HG02852 (cell line): ENCODE results near the gene MAP3K13.
"Not testable (repeated sequence)": the region's sequence is repeated elsewhere in the genome, so short reads cannot be mapped to it uniquely, and the experiment has no call there.

Experiments used
- ATAC-seq: cut with Tn5 transposase; IDR thresholded peaks from one replicate; pipeline ENCODE4 v1.9.1; 2021; ENCODE audit warnings: mild to moderate bottlenecking, moderate library complexity; ENCODE audit not compliant: unreplicated experiment

Gene MAP3K13

DNA sequence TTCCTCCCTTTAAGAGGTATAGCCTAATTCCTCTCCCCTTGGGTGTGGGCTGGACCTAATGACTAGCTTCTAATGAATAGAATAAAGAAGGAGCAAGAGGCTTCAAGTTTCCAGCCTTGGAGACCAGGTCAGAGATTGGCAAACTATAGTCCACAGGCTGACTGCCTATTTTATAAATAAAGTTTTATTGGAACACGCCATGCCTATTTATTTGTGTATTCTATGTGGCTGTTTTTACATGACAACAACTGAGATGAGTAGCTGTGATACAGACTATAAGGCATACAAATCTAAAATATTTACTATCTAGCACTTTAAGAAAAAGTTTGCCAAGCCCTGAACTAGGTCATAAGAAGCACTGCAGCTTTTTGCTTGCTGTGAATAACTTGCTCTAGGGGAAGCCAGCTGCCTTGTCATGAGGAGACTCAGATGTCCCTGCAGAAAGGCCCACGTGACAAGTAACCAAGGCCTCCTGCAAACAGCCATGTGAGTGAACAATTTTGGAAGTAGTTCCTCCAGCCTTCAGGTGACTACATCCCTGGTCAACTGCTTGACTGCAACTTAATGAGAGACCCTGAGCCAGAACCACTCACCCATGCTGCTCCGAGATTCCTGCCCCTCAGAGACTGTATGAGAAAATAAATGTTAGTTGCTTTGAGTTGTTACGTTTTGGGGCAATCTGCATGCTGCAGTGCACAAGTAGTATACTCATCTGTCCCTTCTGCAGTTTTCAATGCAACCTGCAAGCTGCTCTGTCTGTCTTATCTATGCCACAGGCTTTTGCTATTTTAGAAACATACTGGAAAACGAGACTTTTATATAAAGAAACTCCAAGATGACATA is 21.1 kb upstream of the MAP3K13 start:
- no peak for ATAC-seq

DNA sequence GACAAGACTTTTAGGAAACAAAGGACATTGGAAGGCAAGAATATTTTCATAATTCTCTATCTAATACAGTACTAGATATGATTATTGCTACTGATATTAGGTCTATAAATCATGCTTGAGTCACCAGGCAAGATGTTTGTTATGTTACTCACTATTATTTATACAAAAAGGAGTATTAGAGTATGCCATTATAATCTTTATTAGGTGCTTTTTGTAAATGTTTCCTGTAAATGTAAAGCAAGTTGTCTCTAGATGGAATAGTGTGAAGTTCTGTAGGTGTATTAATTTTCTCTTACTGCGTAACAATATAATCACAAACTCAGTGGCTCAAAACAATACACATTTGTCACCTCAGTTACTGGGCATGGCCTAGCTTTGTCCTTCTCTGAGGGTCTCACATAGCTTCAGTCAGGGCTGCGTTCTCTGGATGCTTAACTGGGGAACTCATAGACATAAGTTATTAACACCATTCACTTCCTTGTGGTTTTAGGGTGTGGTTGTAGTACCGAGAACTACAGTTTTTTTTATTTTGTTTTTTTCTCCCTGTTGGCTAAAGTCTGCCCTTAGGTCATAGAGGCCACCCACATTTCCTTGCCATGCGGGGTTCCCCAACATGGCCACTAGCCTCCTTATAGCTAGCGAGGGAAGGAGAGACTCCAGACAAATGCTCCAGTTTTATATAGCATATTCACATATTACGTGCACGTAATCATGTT is 20.3 kb upstream of the MAP3K13 start:
- ATAC-seq: no peak

DNA sequence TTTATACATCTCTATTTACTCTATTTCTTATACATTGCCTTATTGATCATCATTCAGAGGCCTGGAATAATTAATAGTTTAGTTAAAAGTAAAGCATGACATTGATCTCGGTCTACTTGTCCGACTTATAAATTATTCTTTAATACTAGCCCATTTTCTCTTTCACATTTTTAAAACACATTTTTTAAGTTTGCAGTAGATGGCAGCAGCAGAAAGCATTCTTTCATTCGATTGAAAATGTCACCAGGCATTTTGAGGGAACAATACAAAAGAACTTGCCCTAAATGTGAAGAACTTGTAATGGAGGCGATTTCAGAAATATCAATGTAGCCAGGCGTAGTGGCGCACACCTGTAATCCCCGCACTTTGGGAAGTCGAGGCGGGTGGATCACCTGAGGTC is 15.5 kb upstream of the MAP3K13 start:
- no peak for ATAC-seq

- ATAC-seq: no peak
These were observed 12.1 kb upstream of the MAP3K13 start for GRCh38 chr3:185350841-185351240.

DNA sequence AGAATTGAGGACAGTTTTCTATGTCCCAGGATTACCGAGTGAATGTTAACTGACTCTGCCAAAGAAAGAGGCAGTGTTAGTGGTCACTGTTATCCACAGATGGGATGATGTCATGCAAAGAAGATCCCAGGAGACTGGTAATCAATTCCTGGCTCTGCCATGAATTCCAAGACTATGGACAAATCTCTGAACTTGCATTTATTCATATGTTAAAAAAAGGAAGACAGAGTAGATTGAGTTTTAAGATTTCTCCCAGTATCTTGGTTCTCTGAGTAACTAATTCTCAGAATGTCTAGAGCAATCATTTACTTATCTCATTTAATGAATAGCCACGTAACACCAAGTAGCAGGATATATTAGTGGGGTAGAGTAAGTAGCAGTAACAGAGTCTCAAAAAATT is 11.5 kb upstream of the MAP3K13 start:
- ATAC-seq: no peak

DNA sequence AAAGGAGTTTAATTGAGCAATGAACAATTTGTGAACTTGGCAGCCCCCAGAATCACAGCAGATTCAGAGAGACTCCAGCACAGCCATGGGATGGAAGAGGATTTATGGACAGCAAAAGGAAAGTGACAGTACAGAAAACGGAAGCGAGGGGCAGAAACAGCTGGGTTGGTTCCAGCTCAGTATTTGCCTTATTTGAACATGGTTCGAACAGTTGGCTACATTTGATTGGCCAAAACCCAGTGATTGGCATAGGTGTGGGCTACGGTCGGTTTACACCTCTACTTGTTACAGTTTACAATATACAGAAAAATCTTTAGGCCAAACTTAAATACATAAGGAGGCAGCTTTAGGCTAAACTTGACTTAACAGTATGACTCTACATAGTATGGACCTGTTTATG is 9.7 kb upstream of the MAP3K13 start:
- no peak for ATAC-seq

DNA sequence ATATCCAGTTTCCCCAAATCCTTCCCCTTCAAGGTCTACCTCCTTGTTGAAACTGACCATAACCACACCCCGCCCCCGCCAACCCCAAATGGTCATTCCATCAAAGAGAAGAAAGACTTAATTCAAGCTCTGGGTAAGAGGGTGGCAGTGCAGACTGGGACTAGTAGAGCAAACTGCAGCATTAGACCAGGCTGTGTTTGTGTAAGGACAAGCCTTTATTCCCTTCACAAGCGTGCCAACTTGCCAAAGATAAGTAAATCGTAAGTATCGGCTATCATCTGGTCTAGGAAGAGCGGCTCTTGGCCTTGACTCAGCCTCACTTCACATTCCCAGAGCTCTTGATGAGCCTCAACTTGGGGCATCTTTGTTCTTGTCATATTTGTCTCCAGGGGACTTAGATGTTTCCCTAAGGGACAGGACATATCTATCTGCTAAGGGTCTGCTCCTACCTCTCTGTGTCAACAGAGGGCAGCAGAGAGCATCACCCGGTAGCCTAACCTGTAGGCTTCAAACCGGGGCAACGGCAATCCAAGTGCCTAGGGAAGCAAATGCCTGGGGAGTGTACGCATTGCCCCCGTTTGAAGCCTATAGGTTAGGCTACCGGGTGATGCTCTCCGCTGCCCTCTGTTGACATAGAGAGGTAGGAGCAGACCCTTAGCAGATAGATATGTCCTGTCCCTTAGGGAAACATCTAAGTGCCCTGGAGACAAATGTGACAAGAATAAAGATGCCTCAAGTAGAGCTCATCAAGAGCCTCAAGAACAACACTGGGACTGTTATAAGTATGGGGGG is 8.9 kb upstream of the MAP3K13 start:
- peak; percentile 96 for ATAC-seq

GRCh38 chr3:185356499-185356898 is 6.4 kb upstream of the MAP3K13 start:
- no peak for ATAC-seq

GRCh38 chr3:185361920-185362319 is 1.0 kb upstream of the MAP3K13 start:
- no peak for ATAC-seq

DNA sequence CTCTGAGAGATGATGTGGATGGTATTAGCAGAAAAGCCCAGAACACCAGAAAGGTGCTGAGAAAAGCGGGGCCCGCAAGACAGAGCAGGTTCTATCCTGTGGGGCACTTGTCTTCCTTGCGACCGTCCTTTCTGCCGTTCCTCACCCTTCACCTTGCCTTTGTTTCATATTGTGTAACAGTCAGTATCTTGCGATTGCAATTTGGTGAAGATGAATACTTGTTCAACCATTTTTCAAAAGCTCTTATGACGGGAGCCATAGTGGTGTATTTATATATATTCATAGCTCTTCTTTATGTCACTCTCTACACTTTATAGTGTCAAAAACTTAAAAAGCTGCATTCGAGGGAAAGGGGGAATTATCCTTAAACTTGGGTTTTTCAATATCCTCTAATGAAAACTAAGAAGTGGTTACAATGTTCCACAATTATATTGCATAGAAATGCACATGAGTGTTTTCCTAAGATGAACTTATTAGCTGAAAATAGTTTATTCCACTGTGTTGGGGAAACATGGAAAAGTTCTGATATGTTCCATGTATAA is 797 bp downstream of the MAP3K13 start:
- ATAC-seq: peak; percentile 40

GRCh38 chr3:185365291-185366073 is 2.5 kb downstream of the MAP3K13 start:
- ATAC-seq: no peak

- ATAC-seq: no peak
These were observed 3.1 kb downstream of the MAP3K13 start for GRCh38 chr3:185366074-185366335.

DNA sequence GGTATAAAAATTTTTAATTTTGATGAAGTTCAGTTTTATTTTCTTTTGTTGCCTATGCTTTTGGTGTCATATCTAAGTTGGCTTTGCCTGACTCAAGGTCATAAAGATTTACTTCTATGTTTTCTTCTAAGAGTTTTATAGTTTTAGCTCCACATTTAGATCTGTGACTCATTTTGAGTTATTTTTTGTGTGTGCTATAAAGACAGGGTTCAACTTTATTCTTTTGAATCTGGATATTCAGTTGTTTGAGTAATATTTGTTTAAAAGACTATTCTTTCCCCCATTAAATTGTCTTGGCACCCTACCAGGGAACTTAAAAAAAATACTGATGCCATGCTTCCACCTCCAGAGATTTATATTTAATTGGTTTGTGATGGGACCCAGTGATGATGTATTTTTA is 4.0 kb downstream of the MAP3K13 start:
- ATAC-seq: no peak

- not testable (repeated sequence) for ATAC-seq
These were observed 7.4 kb downstream of the MAP3K13 start for GRCh38 chr3:185370349-185370748.

- no peak for ATAC-seq
These were observed 8.6 kb downstream of the MAP3K13 start for GRCh38 chr3:185371306-185372074.

DNA sequence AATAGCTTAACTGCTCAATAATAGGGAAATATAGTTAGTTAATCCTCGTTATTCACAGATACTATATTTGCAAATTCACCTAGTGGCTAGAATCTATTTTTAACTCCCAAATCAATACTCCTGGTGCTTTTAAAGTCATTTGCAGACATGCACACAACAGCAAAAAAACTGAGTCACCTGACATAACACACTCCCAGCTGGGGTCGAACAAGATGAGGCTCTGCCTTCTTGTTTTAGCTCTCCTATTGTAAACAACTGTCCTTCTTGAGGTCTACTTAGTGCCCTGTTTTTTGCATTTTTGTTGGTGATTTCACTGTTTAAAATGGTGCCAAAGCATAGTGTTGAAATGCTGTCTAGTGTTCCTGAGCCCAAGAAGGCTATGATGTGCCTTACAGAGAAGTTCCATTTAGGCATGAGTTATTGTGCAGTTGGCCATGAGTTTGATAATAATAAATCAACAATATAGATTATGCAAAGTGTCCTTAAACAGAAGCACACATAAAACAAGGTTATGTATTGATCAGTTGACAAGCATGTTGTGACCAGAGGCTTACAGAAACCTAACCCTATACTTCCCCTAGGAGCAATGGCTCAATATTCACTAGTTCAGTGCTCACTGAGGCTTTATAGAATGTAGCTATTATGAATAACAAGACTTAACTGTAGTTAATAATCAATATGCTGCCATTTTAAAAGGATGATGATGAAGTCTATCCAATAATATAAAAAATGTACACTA is 18.6 kb downstream of the MAP3K13 start:
- ATAC-seq: no peak

DNA sequence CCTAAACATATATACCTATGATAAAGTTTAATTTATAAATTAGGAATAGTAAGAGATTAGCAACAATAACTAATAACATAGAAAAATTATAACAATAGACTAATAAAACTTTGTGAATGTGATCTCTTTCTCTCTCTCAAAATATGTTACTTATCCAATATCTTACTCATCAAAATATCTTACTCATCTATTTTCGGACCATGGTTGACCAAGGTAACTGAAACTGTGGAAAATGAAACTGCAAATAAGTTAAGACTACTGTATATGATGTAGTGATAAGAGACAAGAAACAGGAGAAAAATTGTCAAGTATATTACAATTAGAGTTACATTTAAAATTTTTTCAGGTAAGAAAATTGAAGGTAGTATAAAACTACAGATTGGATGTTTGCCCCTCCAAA is 19.2 kb downstream of the MAP3K13 start:
- no peak for ATAC-seq

GRCh38 chr3:185386515-185386914 is 23.6 kb downstream of the MAP3K13 start:
- ATAC-seq: not testable (repeated sequence)

GRCh38 chr3:185387646-185388045 is 24.7 kb downstream of the MAP3K13 start:
- ATAC-seq: no peak
